GM23338 (cell line): ENCODE results near the gene CERS1. TPM values are rescaled to one million over a fixed set of nuclear protein-coding genes. Genes with fewer than 3 reads are reported as not detected.
A peak's percentile ranks its signal among the peaks of the same experiment; 100 is the strongest.

Source experiments
- ATAC-seq: fragments of 200-7000 bp; cut with Tn5 transposase; 3 replicates; pipeline ENCODE4 v1.9.1; 2020
- DNase-seq: peaks from one replicate; pipeline ENCODE4 v3.0.0-alpha.2; 2015; ENCODE audit warnings: low spot score
- H2AFZ ChIP-seq: fragments of 200-600 bp; sonication (generic); 2 replicates; pipeline ENCODE4 v1.8.0; 2016; ENCODE audit warnings: antibody characterized with exemption, mild to moderate bottlenecking, moderate library complexity
- H3F3A ChIP-seq: fragments of 200-600 bp; sonication (generic); replicated peaks from 2 replicates; pipeline ENCODE4 v1.8.0; 2017; ENCODE audit warnings: antibody characterized with exemption, mixed run types, low read depth
- H3K27ac ChIP-seq: fragments of 200-600 bp; sonication (generic); 2 replicates; pipeline ENCODE4 v1.6.1; 2016; ENCODE audit warnings: low read depth
- H3K27me3 ChIP-seq: fragments of 200-600 bp; sonication (generic); 2 replicates; pipeline ENCODE4 v1.8.0; 2016; ENCODE audit warnings: mild to moderate bottlenecking, mixed run types, moderate library complexity; ENCODE audit not compliant: insufficient read depth
- H3K36me3 ChIP-seq: fragments of 200-600 bp; sonication (generic); 2 replicates; pipeline ENCODE4 v1.8.0; 2016; ENCODE audit warnings: mild to moderate bottlenecking; ENCODE audit not compliant: insufficient read depth
- H3K4me1 ChIP-seq: fragments of 200-600 bp; sonication (generic); 2 replicates; pipeline ENCODE4 v1.8.0; 2016; ENCODE audit warnings: mild to moderate bottlenecking, moderate library complexity; ENCODE audit not compliant: insufficient read depth
- H3K4me2 ChIP-seq: fragments of 200-600 bp; sonication (generic); 2 replicates; pipeline ENCODE4 v1.7.1; 2017; ENCODE audit warnings: mixed run types
- H3K4me3 ChIP-seq: fragments of 200-600 bp; sonication (generic); 2 replicates; pipeline ENCODE4 v1.6.1; 2016; ENCODE audit warnings: mixed run types
- H3K79me2 ChIP-seq: fragments of 200-600 bp; sonication (generic); replicated peaks from 2 replicates; pipeline ENCODE4 v1.8.0; 2017; ENCODE audit warnings: mild to moderate bottlenecking; ENCODE audit not compliant: insufficient read depth
- H3K9me2 ChIP-seq: fragments of 200-600 bp; sonication (generic); 2 replicates; pipeline ENCODE4 v1.8.0; 2017; ENCODE audit not compliant: insufficient read depth
- H4K20me1 ChIP-seq: fragments of 200-600 bp; sonication (generic); replicated peaks from 2 replicates; pipeline ENCODE4 v1.8.0; 2017; ENCODE audit warnings: mild to moderate bottlenecking; ENCODE audit not compliant: insufficient read depth
- H3K27ac Mint-ChIP-seq: 2 replicates; pipeline ENCODE4 v1.8.0; 2020; ENCODE audit warnings: inconsistent platforms, mild to moderate bottlenecking, moderate library complexity, mixed read lengths
- H3K27me3 Mint-ChIP-seq: 3 replicates; pipeline ENCODE4 v1.8.0; 2022; ENCODE audit warnings: low read depth, mild to moderate bottlenecking, moderate library complexity, mixed read lengths, inconsistent platforms; ENCODE audit not compliant: insufficient read depth, poor library complexity
- H3K36me3 Mint-ChIP-seq: 3 replicates; pipeline ENCODE4 v1.8.0; 2021; ENCODE audit warnings: low read depth, mild to moderate bottlenecking, inconsistent platforms, moderate library complexity, mixed read lengths
- H3K4me1 Mint-ChIP-seq: 3 replicates; pipeline ENCODE4 v1.8.0; 2020; ENCODE audit warnings: mild to moderate bottlenecking, inconsistent platforms, mixed read lengths
- H3K4me3 Mint-ChIP-seq: 3 replicates; pipeline ENCODE4 v1.8.0; 2021; ENCODE audit warnings: moderate library complexity, mild to moderate bottlenecking, inconsistent platforms, mixed read lengths
- H3K9me3 Mint-ChIP-seq: 3 replicates; pipeline ENCODE4 v1.8.0; 2020; ENCODE audit warnings: moderate library complexity, mild to moderate bottlenecking, inconsistent platforms, mixed read lengths
- CREB1 ChIP-seq: fragments of 250-450 bp; sonication (Bioruptor Pico); IDR thresholded peaks from 2 replicates; pipeline ENCODE4 v1.5.0; 2020; ENCODE audit warnings: low read depth, mild to moderate bottlenecking, moderate library complexity
- CTCF ChIP-seq, 2 experiments: fragments of 200-600 bp in 1 of 2; sonication (generic) in 1 of 2; conservative IDR thresholded peaks; 2 replicates each; pipeline versions ENCODE4 v1.5.1 to v1.6.1; 2016 to 2017; ENCODE audit warnings: antibody characterized with exemption in 2 of 2, low read depth in 2 of 2, mild to moderate bottlenecking in 2 of 2, moderate library complexity in 1 of 2
- ETS1 ChIP-seq: IDR thresholded peaks from 2 replicates; pipeline ENCODE4 v1.6.1; 2016; ENCODE audit warnings: antibody characterized with exemption
- EZH2 ChIP-seq: fragments of 200-600 bp; sonication (generic); IDR thresholded peaks from one replicate; pipeline ENCODE4 v1.8.0; 2017; ENCODE audit warnings: antibody characterized with exemption, mild to moderate bottlenecking, low read depth; ENCODE audit not compliant: unreplicated experiment
- EZH2phosphoT487 ChIP-seq: fragments of 200-600 bp; sonication (generic); IDR thresholded peaks from one replicate; pipeline ENCODE4 v1.8.1; 2018; ENCODE audit warnings: antibody characterized with exemption; ENCODE audit not compliant: unreplicated experiment
- JUNB ChIP-seq: IDR thresholded peaks from one replicate; pipeline ENCODE4 v1.6.1; 2016; ENCODE audit warnings: antibody characterized with exemption; ENCODE audit not compliant: unreplicated experiment
- NANOG ChIP-seq: IDR thresholded peaks from 2 replicates; pipeline ENCODE4 v1.6.1; 2016; ENCODE audit warnings: antibody characterized with exemption, borderline replicate concordance
- POLR2AphosphoS5 ChIP-seq: IDR thresholded peaks from 2 replicates; pipeline ENCODE4 v1.6.1; 2016; ENCODE audit warnings: antibody characterized with exemption, low read depth
- REST ChIP-seq: IDR thresholded peaks from one replicate; pipeline ENCODE4 v1.6.1; 2018; ENCODE audit warnings: antibody characterized with exemption; ENCODE audit not compliant: unreplicated experiment
- STAT1 ChIP-seq: IDR thresholded peaks from one replicate; pipeline ENCODE4 v1.6.1; 2016; ENCODE audit warnings: antibody characterized with exemption; ENCODE audit not compliant: unreplicated experiment
- ZNF114 ChIP-seq: fragments of 250-450 bp; sonication (Bioruptor Pico); IDR thresholded peaks from 2 replicates; pipeline ENCODE4 v1.5.0; 2020; ENCODE audit warnings: mild to moderate bottlenecking, moderate library complexity
- ZNF331 ChIP-seq: fragments of 250-450 bp; sonication (Bioruptor Pico); IDR thresholded peaks from 2 replicates; pipeline ENCODE4 v1.5.0; 2020; ENCODE audit warnings: low read depth, mild to moderate bottlenecking, moderate library complexity
- polyA plus RNA-seq: library from polyadenylated mRNA; unstranded; fragments of >200 nt; fragmentation: Nextera tagmentation; extraction: Ambion mirVana; gene quantifications from 2 replicates; pipeline ENCODE4 v1.2.1, GENCODE V29; 2016
- total RNA-seq: library from RNA; depleted of rRNA; stranded (reverse); fragments of >200 nt; shearing (Covaris generic); gene quantifications from 2 replicates; pipeline ENCODE4 v1.2.3, GENCODE V29; 2014

The CERS1 gene
- total and polyA plus RNA-seq, 2 experiments from 2014 or later = 11.1 to 12.2 TPM

GRCh38 chr19:18898081-18898606 lies 2.2 kb upstream of the CERS1 start (continued):
- TF ChIP-seq JUNB = no peak
- no peak for TF ChIP-seq NANOG
- TF ChIP-seq EZH2phosphoT487 = no peak
- no peak for TF ChIP-seq EZH2
- TF ChIP-seq ZNF331 = no peak
- no peak for TF ChIP-seq CREB1 (CRISPR knock-in tag)
- no peak for TF ChIP-seq STAT1

GRCh38 chr19:18897094-18898029 lies 1.4 kb upstream of the CERS1 start:
- Histone ChIP-seq H3K4me1 (no peaks in the 10 kb centered on the region; the same call in 1 of the 2 replicates), H3K27ac (no peak overlapping the region), H4K20me1 (no peaks in the 10 kb centered on the region; the same call in none of the 2 replicates), H3K4me3 (no peak overlapping the region), H3K4me2 (no peak overlapping the region), H3F3A (peaks cover 2% of the 10 kb centered on the region; the same call in 1 of the 2 replicates), H3K79me2 (no peaks in the 10 kb centered on the region), H3K27me3 (peaks cover 24% of the 10 kb centered on the region), H3K36me3 (no peaks in the 10 kb centered on the region), H3K9me2 (no peaks in the 10 kb centered on the region), H2AFZ (no peak overlapping the region)
- Mint-ChIP-seq H3K27ac (no peak overlapping the region), H3K27me3 (peaks cover 19% of the 10 kb centered on the region), H3K9me3 (no peaks in the 10 kb centered on the region), H3K4me3 (peak overlapping the region; percentile 80), H3K36me3 (peaks cover 12% of the 10 kb centered on the region), H3K4me1 (no peaks in the 10 kb centered on the region)
- no peak for ATAC-seq
- DNase-seq = no peak
- TF ChIP-seq NANOG (no peak), STAT1 (no peak), EZH2 (no peak), ZNF331 (no peak), ZNF114 (no peak), REST (no peak), JUNB (no peak), CTCF (conservative IDR thresholded peaks at IDR 0.05; ENCODE audit: low read depth in 2 of 2) (no peak), CREB1 (CRISPR knock-in tag) (no peak), ETS1 (no peak), POLR2AphosphoS5 (no peak)
